Activated naive CD8-positive, alpha-beta T cell treated with anti-CD3 and anti-CD28 coated beads for 36 hours (primary cell): ENCODE data around the gene ADAMTS19. TPM values are rescaled to one million over a fixed set of nuclear protein-coding genes. Genes with fewer than 3 reads are reported as not detected.

ENCODE experiments used
- DNase-seq: peaks from one replicate; pipeline ENCODE4 v3.0.0; 2021
- H3K27ac Mint-ChIP-seq: one replicate; pipeline ENCODE4 v1.8.0; 2022; ENCODE audit warnings: mild to moderate bottlenecking, moderate library complexity, mixed read lengths
- H3K27me3 Mint-ChIP-seq: one replicate; pipeline ENCODE4 v1.8.0; 2022; ENCODE audit warnings: mild to moderate bottlenecking, mixed read lengths
- H3K36me3 Mint-ChIP-seq: one replicate; pipeline ENCODE4 v1.8.0; 2021; ENCODE audit warnings: mild to moderate bottlenecking, mixed read lengths
- H3K4me1 Mint-ChIP-seq: one replicate; pipeline ENCODE4 v1.8.0; 2021; ENCODE audit warnings: mixed read lengths
- H3K4me3 Mint-ChIP-seq: one replicate; pipeline ENCODE4 v1.8.0; 2022; ENCODE audit warnings: mild to moderate bottlenecking, moderate library complexity, mixed read lengths
- H3K9me3 Mint-ChIP-seq: one replicate; pipeline ENCODE4 v1.8.0; 2022; ENCODE audit warnings: mixed read lengths
- total RNA-seq, 2 experiments: library from RNA; stranded (reverse); gene quantifications; one replicate each; pipeline ENCODE4 v1.2.3, GENCODE V29; 2021

The ADAMTS19 gene
- total RNA-seq, 2 experiments from 2014 or later: not detected

DNA sequence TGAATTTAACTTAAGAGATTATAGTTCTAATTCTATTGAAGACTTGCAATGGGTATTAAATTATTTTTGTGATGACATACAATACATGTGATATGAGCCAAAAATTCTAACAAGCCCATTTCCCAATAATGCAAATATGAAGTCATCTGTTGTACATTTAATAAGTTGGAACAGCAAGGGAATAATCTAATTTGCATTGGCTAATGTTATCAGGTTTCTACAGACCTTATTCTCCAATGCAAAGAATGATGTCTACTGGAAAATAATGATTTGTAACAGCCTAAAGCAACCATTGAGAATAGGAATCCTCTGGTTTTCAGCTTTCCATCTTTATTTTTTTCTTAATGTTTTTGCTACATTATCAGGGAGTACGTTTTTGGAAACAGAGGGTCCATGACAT, 198.7 kb downstream of the ADAMTS19 start:
- H3K36me3 Mint-ChIP-seq: no peaks in the 10 kb centered on the region
- no peak for DNase-seq
- no peaks in the 10 kb centered on the region for H3K9me3 Mint-ChIP-seq
- H3K27ac Mint-ChIP-seq: no peak overlapping the region
- peaks cover 4% of the 10 kb centered on the region for H3K27me3 Mint-ChIP-seq
- H3K4me3 Mint-ChIP-seq: no peak overlapping the region
- H3K4me1 Mint-ChIP-seq: no peaks in the 10 kb centered on the region

DNA sequence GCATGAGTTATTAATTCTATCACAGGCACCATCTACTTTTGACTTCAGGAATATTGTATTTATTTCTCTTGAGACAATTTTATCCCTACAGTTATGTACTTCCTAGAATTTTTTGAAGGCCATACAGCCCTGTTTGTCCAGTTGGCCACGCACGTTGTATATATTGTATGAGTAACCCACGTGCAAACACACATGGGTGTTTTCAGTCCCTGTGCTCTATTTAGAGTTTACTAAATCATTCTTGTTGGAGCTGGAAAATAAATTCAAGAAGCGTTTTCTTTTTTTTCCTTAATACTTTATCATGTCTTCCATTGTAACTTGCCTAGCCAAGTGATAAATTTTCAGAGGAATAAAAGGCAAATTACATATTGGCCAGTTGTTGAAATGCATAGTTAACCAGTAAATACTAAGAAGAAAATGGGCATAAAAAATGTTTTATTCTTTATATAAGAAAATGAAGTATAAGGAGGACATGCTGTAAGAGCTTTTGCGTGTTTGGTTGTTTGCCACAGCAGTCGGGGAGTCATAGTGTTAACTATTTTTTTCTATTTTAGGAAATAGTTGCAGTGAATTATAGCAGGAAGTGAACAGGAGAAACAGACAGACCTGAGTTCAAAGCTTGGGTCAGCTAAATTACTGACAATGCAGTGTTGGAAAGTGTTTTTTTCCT, 201.4 kb downstream of the ADAMTS19 start:
- no peak for DNase-seq
- H3K4me1 Mint-ChIP-seq: no peaks in the 10 kb centered on the region
- H3K27ac Mint-ChIP-seq: no peak overlapping the region
- no peaks in the 10 kb centered on the region for H3K36me3 Mint-ChIP-seq
- no peak overlapping the region for H3K4me3 Mint-ChIP-seq
- H3K27me3 Mint-ChIP-seq: peaks cover 7% of the 10 kb centered on the region
- H3K9me3 Mint-ChIP-seq: no peaks in the 10 kb centered on the region

DNA sequence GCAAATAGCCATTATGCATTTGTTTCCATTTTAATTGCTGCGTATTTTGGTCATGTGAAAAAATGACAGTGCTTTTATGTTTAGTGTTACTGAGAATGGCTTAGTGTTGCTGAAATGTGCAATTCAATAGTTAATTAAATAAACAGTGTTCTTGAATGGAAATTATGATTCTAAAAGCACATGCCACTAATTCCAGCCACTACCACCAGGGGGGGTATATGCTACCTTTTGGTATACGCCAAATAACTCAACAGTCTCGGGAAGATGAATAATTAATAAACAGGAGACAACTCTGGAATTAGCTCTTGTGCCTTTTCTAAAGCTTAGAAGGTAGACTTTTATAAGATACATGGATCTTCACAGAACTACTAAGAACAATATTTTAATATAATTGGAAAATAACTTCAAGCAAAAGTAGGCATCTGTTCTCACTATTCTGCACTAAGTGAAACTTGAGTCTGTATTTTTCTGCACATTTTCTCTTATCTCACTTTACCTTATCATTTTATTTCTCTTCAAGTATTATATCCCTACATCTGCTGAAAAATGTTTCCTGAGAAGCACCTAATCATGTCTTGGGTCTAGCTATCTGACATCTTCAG, 204.3 kb downstream of the ADAMTS19 start:
- peaks cover 7% of the 10 kb centered on the region for H3K27me3 Mint-ChIP-seq
- no peaks in the 10 kb centered on the region for H3K36me3 Mint-ChIP-seq
- H3K9me3 Mint-ChIP-seq: peaks cover 6% of the 10 kb centered on the region
- no peak overlapping the region for H3K4me3 Mint-ChIP-seq
- H3K4me1 Mint-ChIP-seq: no peaks in the 10 kb centered on the region
- peak; percentile 18 for DNase-seq
- no peak overlapping the region for H3K27ac Mint-ChIP-seq

DNA sequence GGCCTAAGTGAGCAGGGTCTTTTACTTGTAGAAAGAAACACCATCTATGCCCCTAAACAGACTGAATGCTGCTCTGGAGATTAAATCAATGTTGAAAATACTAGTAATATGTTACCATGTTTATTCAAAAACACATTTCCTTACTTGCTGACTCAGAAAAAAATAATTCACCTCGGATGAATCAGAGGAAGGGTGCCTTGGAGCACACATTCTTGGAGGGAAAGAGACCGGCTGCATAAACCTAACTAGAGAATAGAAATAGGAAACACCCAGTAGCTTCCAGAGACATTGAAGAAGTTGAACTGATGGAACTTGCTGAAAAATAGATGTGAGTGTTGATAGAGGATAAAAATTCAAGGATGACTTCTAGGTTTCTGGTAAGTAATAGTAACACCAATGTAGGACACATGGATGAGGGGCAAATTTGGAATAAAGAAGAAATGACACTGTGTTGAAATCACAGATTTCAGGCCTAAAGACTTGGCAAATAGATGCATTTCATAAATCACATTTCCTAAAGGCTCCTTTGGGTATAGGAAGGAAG, 210.9 kb downstream of the ADAMTS19 start:
- H3K27me3 Mint-ChIP-seq: no peaks in the 10 kb centered on the region
- H3K9me3 Mint-ChIP-seq: peaks cover 12% of the 10 kb centered on the region
- no peak overlapping the region for H3K27ac Mint-ChIP-seq
- no peak for DNase-seq
- H3K36me3 Mint-ChIP-seq: no peaks in the 10 kb centered on the region
- H3K4me3 Mint-ChIP-seq: no peak overlapping the region
- H3K4me1 Mint-ChIP-seq: no peaks in the 10 kb centered on the region

DNA sequence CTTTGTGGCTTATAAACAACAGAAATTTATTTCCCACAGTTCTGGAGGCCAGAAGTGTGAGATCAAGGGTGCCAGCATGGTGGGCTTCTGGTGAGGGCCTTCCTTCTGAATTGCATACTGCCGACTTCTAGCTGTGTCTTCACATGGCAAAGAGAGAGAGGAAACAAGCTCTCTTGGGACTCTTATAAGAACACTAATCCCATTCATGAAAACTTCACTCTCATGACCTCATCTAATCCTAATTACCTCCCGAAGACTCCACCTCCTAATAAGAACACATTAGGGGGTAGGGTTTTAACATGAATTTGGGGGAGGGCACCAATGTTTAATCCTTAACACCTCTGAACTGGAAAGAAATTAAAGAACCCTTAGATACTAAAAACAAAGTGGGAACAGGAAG, 211.9 kb downstream of the ADAMTS19 start:
- H3K4me3 Mint-ChIP-seq: no peak overlapping the region
- DNase-seq: no peak
- no peaks in the 10 kb centered on the region for H3K4me1 Mint-ChIP-seq
- no peaks in the 10 kb centered on the region for H3K27me3 Mint-ChIP-seq
- peaks cover 12% of the 10 kb centered on the region for H3K9me3 Mint-ChIP-seq
- H3K36me3 Mint-ChIP-seq: no peaks in the 10 kb centered on the region
- no peak overlapping the region for H3K27ac Mint-ChIP-seq

DNA sequence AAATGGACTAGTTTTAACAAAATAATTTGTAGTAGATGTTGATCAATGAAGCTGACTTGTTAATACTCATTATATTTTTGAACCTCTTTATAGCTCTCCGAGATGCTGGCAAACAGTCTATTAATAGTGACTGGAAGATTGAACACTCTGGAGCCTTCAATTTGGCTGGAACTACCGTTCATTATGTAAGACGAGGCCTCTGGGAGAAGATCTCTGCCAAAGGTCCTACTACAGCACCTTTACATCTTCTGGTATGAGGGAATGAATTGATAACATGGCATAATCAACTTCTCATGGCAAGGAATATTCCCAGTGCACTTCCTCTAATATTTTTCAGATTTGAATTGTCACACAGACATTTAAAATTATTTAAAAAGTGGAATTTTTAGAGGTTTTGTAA, 219.6 kb downstream of the ADAMTS19 start:
- no peak overlapping the region for H3K27ac Mint-ChIP-seq
- no peaks in the 10 kb centered on the region for H3K4me1 Mint-ChIP-seq

DNA sequence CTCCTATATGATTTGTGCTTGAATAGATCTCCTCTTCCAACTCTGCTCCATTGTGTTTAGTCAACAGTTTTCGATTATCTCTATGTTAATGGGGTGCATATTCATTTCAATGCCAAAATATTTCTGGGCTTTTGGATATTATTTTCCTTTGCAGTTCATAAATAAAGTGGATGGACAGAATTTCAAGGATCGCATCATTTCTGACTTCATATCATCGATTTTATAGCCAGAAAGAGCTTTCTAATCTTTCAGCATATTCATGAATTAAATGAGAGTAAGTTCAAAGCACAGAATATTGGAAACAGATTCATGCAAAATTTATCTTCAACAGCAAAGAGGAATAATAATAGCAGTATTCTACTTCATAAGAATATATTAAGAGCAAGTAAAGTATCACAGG, 227.8 kb downstream of the ADAMTS19 start:
- no peaks in the 10 kb centered on the region for H3K4me1 Mint-ChIP-seq
- no peak for DNase-seq
- H3K4me3 Mint-ChIP-seq: no peak overlapping the region
- H3K9me3 Mint-ChIP-seq: no peaks in the 10 kb centered on the region
- peaks cover 7% of the 10 kb centered on the region for H3K27me3 Mint-ChIP-seq
- H3K27ac Mint-ChIP-seq: no peak overlapping the region
- H3K36me3 Mint-ChIP-seq: no peaks in the 10 kb centered on the region

More for the DNA sequence above, 219.6 kb downstream of the ADAMTS19 start:
- Mint-ChIP-seq H3K4me3 (no peak overlapping the region), H3K9me3 (no peaks in the 10 kb centered on the region), H3K27me3 (peaks cover 7% of the 10 kb centered on the region), H3K36me3 (no peaks in the 10 kb centered on the region)
- no peak for DNase-seq

DNA sequence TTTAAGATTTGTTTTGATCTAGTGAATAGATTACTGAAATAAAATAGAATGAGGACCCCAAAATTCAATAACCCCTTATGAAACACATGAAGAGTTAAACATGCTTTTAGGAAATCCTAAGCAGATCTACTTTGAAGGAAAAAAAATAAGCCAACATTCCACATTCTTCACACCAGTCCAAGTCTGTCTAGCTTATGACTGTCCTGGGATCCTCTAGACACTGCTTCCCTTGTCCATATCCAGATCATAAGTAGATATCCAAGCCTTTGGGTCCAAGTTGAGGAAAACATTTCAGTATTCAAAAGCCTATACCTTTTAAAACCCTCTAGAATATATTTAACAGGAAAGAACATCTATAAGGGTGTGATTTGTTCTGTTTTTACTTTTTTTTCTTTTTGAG, 228.9 kb downstream of the ADAMTS19 start:
- DNase-seq: no peak
- Mint-ChIP-seq H3K9me3 (no peaks in the 10 kb centered on the region), H3K4me1 (no peaks in the 10 kb centered on the region), H3K36me3 (no peaks in the 10 kb centered on the region), H3K4me3 (no peak overlapping the region), H3K27ac (no peak overlapping the region), H3K27me3 (peaks cover 1% of the 10 kb centered on the region)

DNA sequence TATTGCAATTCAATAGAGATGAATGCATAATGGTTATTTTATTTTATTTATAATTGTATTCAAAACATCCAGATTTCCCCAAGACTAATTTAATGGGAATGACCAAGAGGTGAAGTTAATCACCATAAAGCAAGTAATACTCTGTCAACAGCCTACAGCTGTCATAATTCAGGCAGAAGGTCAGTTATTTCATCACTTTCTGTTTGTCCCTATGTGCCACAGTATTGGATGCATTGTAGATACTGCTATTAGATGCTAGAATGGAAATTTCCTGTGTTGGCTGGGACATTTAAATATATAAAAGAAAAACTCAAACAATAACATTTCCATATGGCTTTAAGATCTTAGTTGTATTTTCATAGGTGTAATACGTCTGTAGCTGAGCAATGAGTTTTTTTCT, 231.1 kb downstream of the ADAMTS19 start:
- no peak overlapping the region for H3K27ac Mint-ChIP-seq
- H3K4me1 Mint-ChIP-seq: no peaks in the 10 kb centered on the region
- no peaks in the 10 kb centered on the region for H3K27me3 Mint-ChIP-seq
- no peaks in the 10 kb centered on the region for H3K36me3 Mint-ChIP-seq
- no peak for DNase-seq
- no peak overlapping the region for H3K4me3 Mint-ChIP-seq
- H3K9me3 Mint-ChIP-seq: no peaks in the 10 kb centered on the region

DNA sequence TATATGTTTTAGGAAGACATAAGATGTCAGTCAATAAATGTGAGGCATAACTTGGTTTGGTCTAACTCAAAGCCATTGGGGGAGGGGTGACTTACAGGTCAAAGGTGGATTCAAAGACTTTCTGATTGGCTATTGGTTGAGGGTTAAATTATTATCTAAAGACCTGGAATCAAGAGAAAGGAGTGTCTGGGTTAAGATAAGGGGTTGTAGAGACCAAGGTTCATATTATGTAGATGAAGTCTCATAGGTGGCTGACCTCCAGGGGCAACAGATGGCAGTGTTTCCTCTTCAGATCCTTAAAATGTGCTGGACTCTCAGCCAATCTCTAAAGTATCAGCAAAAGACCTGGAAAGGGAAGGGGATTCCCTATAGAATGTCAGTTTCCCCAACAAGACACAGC, 236.5 kb downstream of the ADAMTS19 start:
- no peak for DNase-seq
- H3K4me1 Mint-ChIP-seq: no peaks in the 10 kb centered on the region
- H3K9me3 Mint-ChIP-seq: no peaks in the 10 kb centered on the region
- no peak overlapping the region for H3K4me3 Mint-ChIP-seq
- no peaks in the 10 kb centered on the region for H3K36me3 Mint-ChIP-seq
- no peak overlapping the region for H3K27ac Mint-ChIP-seq
- H3K27me3 Mint-ChIP-seq: no peaks in the 10 kb centered on the region

DNA sequence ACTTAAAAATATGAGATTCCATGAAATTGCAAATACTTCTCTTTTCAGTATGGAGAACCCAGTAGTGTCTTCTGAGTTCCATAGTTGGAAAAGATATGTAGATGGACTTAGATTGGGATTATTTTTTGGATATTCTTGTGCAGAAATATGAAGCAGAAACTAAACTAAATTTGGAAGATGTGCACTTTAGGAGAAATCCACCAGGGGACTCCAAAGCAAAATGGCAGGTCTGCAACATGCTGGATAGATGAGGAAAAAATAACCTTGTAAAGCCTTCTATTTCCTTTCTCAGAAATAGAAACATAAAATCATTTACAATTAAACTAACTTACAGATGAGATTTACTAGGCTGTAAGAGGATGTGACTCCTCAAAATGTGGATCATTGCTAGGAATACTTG, 238.6 kb downstream of the ADAMTS19 start:
- Mint-ChIP-seq H3K27me3 (no peaks in the 10 kb centered on the region), H3K4me3 (no peak overlapping the region), H3K27ac (no peak overlapping the region), H3K4me1 (no peaks in the 10 kb centered on the region), H3K9me3 (no peaks in the 10 kb centered on the region), H3K36me3 (no peaks in the 10 kb centered on the region)
- no peak for DNase-seq

DNA sequence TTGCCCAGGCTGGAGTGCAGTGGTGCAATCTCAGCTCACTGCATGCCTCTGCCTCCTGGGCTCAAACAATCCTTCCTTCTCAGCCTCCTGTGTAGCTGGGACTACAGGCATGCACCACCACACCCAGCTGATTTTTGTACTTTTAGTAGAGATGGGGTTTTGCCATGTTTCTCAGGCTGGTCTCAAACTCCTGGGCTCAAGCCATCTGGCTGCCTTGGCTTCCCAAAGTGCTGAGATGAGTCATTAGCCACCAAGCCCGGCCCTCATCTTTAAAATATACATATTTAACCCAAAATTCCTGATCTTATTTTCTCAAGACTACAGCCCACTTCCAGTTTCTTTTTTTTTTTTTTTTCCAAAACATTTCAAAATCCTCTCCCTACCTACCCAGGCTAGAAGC, 256.1 kb downstream of the ADAMTS19 start:
- Mint-ChIP-seq H3K27me3 (no peaks in the 10 kb centered on the region), H3K36me3 (no peaks in the 10 kb centered on the region), H3K4me1 (no peaks in the 10 kb centered on the region), H3K9me3 (no peaks in the 10 kb centered on the region), H3K4me3 (no peak overlapping the region), H3K27ac (no peak overlapping the region)
- no peak for DNase-seq

DNA sequence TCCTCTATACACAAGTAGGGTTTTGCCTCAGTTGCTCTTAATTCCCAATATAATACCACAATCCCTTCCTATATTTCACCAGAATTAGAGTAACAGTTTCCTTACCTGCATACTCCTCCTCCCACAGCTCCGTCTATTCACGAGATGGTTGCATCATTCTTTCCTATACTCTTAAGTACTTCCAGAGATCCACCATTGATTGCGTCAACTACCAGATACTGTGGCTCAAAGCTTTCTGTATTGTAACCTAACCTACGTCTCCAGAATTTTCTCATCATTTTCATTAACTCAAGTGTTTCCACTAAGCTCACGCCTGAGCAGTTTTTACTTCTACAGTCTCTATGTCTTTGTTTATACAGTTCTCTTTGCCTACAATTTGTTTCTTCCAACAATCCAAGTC, 256.6 kb downstream of the ADAMTS19 start:
- Mint-ChIP-seq H3K4me3 (no peak overlapping the region), H3K4me1 (no peaks in the 10 kb centered on the region), H3K36me3 (no peaks in the 10 kb centered on the region), H3K9me3 (no peaks in the 10 kb centered on the region), H3K27ac (no peak overlapping the region), H3K27me3 (no peaks in the 10 kb centered on the region)
- DNase-seq: no peak

DNA sequence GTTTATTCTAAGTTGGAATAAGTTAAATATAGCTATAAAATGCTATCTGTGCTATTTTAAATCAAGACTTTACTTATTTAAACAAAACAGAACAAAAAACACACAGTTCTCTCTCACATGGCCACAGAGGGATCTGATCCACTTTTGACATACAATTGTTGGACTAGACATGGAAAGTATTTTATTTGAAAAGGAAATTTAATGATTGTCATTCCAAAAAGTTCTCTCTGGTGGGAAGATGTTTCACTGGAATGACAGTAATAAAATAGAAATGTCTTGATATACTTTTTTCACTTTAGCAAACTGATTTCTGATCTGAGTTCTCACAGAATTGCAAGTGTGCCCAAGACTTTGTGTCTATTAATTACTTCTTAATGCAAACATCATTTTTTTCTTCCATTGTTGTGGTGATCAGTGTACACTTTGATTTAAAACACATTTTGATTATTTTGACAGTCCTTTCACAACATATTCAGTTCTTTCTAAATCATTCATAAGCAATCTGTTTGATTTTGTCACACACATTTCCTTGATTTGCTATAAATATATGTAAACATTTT, 257.7 kb downstream of the ADAMTS19 start:
- DNase-seq: no peak
- no peak overlapping the region for H3K27ac Mint-ChIP-seq
- no peak overlapping the region for H3K4me3 Mint-ChIP-seq
- no peaks in the 10 kb centered on the region for H3K36me3 Mint-ChIP-seq
- H3K9me3 Mint-ChIP-seq: no peaks in the 10 kb centered on the region
- no peaks in the 10 kb centered on the region for H3K4me1 Mint-ChIP-seq
- H3K27me3 Mint-ChIP-seq: no peaks in the 10 kb centered on the region

DNA sequence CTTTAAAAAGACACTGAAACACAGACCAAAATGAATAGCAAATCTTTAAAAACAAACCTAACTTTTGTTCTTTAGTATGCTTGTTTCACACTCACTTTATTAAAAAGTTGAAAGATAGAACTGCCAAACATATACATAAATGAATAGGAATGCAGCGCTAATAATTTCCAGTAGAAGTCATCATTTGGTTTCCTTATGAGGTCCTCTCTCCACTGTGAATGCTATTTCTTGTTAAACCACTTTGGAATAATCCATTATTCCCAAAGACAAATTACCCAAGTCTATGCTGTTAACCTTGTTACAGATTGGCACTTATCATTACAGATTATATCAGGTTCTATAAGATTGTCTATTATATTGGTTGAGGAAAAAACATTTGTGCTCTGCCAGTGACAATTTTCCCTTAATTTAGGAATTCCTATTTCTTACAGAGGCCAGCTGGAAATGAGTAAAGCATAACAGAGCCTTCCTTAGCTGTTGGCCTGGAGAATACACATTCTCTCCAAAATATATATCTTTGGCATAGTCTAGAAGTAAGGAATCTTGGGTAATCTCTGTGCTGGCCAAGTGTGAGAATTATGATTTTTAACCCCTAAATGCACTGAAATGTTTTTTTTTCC, 258.5 kb downstream of the ADAMTS19 start:
- Mint-ChIP-seq H3K9me3 (no peaks in the 10 kb centered on the region), H3K4me1 (no peaks in the 10 kb centered on the region), H3K4me3 (no peak overlapping the region)

More for the DNA sequence above, 258.5 kb downstream of the ADAMTS19 start:
- Mint-ChIP-seq H3K27me3 (no peaks in the 10 kb centered on the region), H3K27ac (no peak overlapping the region), H3K36me3 (no peaks in the 10 kb centered on the region)
- DNase-seq: no peak
